DOHH2 (cell line): ENCODE data around the gene DSCAM.

ENCODE experiments used
- H3F3A ChIP-seq: fragments of 200-600 bp; sonication (generic), shearing (Covaris generic); 2 replicates; pipeline ENCODE4 v1.6.0; 2016; ENCODE audit warnings: antibody characterized with exemption, mild to moderate bottlenecking; ENCODE audit not compliant: control insufficient read depth, insufficient read depth
- H3K27ac ChIP-seq: fragments of 200-600 bp; sonication (generic); 2 replicates; pipeline ENCODE4 v1.5.1; 2014; ENCODE audit warnings: low read depth, mild to moderate bottlenecking, low read length, moderate library complexity
- H3K27me3 ChIP-seq: fragments of 200-600 bp; sonication (generic); 2 replicates; pipeline ENCODE4 v1.6.1; 2014; ENCODE audit warnings: mild to moderate bottlenecking, low read length, mixed read lengths; ENCODE audit not compliant: control insufficient read depth
- H3K36me3 ChIP-seq: fragments of 200-600 bp; sonication (generic); 2 replicates; pipeline ENCODE4 v1.6.1; 2014; ENCODE audit warnings: mild to moderate bottlenecking, low read length, moderate library complexity, mixed read lengths; ENCODE audit not compliant: control insufficient read depth
- H3K4me1 ChIP-seq: fragments of 200-600 bp; sonication (generic); 2 replicates; pipeline ENCODE4 v1.6.1; 2014; ENCODE audit warnings: mild to moderate bottlenecking, low read length, mixed read lengths; ENCODE audit not compliant: control insufficient read depth
- H3K4me2 ChIP-seq: fragments of 200-600 bp; sonication (generic); 2 replicates; pipeline ENCODE4 v1.6.0; 2014; ENCODE audit warnings: mild to moderate bottlenecking, low read length, moderate library complexity
- H3K4me3 ChIP-seq: fragments of 200-600 bp; sonication (generic); 2 replicates; pipeline ENCODE4 v1.5.1; 2014; ENCODE audit warnings: mild to moderate bottlenecking, low read length, mixed read lengths
- H3K79me2 ChIP-seq: fragments of 200-600 bp; sonication (generic); 2 replicates; pipeline ENCODE4 v1.6.1; 2014; ENCODE audit warnings: mild to moderate bottlenecking, low read length, mixed read lengths; ENCODE audit not compliant: control insufficient read depth
- H3K9me2 ChIP-seq: fragments of 200-600 bp; sonication (generic); replicated peaks from 2 replicates; pipeline ENCODE4 v1.6.1; 2014; ENCODE audit warnings: mild to moderate bottlenecking, low read length, mixed read lengths; ENCODE audit not compliant: control insufficient read depth
- H3K9me3 ChIP-seq: fragments of 200-600 bp; sonication (generic); 2 replicates; pipeline ENCODE4 v1.6.1; 2014; ENCODE audit warnings: antibody characterized with exemption, low read length, mixed read lengths; ENCODE audit not compliant: control insufficient read depth, insufficient read depth
- H4K20me1 ChIP-seq: fragments of 200-600 bp; sonication (generic); 2 replicates; pipeline ENCODE4 v1.6.0; 2014; ENCODE audit warnings: low read depth, mild to moderate bottlenecking, antibody characterized with exemption, low read length, moderate library complexity; ENCODE audit not compliant: control insufficient read depth, insufficient read depth
- EZH2phosphoT487 ChIP-seq: fragments of 200-600 bp; sonication (generic); IDR thresholded peaks from 2 replicates; pipeline ENCODE4 v1.6.1; 2017; ENCODE audit warnings: borderline replicate concordance, mild to moderate bottlenecking, antibody characterized with exemption, low read length, moderate library complexity, mixed read lengths
- TF ChIP-seq, protein P1 (sequence below): fragments of 200-600 bp; sonication (generic); IDR thresholded peaks from one replicate; pipeline ENCODE4 v1.5.1; 2014; ENCODE audit warnings: antibody characterized with exemption, mild to moderate bottlenecking, low read depth, low read length; ENCODE audit not compliant: poor library complexity, severe bottlenecking

The DSCAM gene

DNA sequence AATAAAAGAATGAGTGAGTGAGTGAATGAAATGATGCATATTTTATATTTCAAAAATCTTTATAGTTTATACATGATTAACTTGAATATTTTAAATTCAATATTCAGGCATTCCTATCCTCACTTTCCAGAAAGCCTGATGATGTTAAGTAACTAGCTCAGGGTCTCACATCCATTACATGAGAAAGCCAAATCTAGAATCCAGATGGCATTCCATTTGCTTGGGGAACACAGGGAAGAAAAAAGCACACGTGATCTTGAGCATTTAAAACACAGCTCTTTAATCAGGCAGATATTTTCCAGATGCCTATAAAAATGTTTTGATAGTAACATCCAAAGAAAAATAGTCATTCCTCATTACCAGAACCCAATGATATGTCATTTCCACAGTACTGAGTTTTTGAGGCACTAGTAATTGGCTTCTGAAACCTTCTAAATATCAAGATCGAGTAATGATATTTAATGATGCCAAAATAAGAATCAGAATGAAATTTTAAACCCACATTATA lies 291.9 kb downstream of the DSCAM start:
- Histone ChIP-seq H3K4me3 (no peak overlapping the region), H3K36me3 (no peaks in the 10 kb centered on the region), H3K27ac (no peak overlapping the region), H3K9me3 (peaks cover 6% of the 10 kb centered on the region; the same call in 1 of the 2 replicates), H3K4me2 (no peak overlapping the region), H4K20me1 (no peaks in the 10 kb centered on the region), H3K79me2 (no peaks in the 10 kb centered on the region), H3K4me1 (no peaks in the 10 kb centered on the region), H3K9me2 (no peaks in the 10 kb centered on the region), H3F3A (no peaks in the 10 kb centered on the region), H3K27me3 (no peaks in the 10 kb centered on the region)
- TF ChIP-seq, protein P1, sequence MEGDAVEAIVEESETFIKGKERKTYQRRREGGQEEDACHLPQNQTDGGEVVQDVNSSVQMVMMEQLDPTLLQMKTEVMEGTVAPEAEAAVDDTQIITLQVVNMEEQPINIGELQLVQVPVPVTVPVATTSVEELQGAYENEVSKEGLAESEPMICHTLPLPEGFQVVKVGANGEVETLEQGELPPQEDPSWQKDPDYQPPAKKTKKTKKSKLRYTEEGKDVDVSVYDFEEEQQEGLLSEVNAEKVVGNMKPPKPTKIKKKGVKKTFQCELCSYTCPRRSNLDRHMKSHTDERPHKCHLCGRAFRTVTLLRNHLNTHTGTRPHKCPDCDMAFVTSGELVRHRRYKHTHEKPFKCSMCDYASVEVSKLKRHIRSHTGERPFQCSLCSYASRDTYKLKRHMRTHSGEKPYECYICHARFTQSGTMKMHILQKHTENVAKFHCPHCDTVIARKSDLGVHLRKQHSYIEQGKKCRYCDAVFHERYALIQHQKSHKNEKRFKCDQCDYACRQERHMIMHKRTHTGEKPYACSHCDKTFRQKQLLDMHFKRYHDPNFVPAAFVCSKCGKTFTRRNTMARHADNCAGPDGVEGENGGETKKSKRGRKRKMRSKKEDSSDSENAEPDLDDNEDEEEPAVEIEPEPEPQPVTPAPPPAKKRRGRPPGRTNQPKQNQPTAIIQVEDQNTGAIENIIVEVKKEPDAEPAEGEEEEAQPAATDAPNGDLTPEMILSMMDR, result no peak
- TF ChIP-seq EZH2phosphoT487, result no peak

DNA sequence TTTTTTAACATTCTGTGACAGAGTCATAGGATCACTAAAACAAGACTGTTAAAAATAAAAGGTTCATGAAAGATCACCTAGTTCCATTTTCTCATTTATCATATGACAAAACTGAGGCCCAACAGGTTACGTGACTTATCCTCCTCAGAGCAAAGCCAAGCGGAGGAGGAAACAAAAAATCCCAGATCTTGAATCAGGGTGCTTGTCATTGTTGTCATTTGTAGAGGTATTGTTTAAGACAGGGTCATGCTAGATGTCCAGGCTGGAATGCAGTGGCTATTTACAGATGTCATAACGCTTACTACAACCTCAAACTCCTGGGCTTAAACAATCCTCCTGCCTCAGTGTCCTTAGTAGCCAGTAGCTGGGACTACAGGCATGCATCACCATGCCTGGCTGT lies 293.2 kb downstream of the DSCAM start:
- H3K4me1 ChIP-seq, result no peaks in the 10 kb centered on the region
- H3F3A ChIP-seq, result no peaks in the 10 kb centered on the region
- no peaks in the 10 kb centered on the region for H3K27me3 ChIP-seq
- H3K9me2 ChIP-seq, result no peaks in the 10 kb centered on the region
- no peaks in the 10 kb centered on the region for H3K79me2 ChIP-seq
- H3K36me3 ChIP-seq, result no peaks in the 10 kb centered on the region
- H4K20me1 ChIP-seq, result no peaks in the 10 kb centered on the region
- no peak overlapping the region for H3K4me2 ChIP-seq
- TF ChIP-seq, protein P1, result no peak
- no peak for TF ChIP-seq EZH2phosphoT487
- H3K9me3 ChIP-seq, result peaks cover 6% of the 10 kb centered on the region; the same call in 1 of the 2 replicates
- H3K27ac ChIP-seq, result no peak overlapping the region
- H3K4me3 ChIP-seq, result no peak overlapping the region

DNA sequence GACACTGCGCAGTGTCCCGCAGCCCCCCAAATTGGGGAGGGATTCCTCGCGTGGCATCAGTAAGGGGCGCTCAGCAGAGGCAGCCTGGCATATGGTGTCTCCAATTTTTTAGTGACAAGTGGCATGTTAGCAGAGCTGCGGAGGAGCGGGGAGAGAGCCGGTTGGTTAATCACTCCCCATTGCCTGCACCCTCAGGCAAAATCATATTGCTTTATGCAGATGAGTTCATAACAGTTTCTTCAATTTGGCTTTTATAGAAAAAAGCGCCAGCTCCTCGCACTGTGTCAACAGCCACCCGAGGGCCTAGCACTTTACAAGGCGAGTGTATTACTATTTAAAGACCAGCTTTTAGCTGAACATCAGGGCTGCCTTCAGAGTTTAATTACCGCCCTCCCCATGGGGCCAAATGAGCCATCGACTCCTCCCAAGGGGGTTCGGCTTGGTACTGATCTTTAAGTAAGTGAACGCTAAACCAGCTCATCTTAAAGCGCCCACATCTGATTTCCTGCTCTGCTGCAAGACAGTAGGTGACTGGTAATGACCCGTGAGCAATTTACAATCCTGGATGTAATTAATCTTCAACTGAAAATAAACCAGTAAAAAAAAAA lies 298.9 kb downstream of the DSCAM start:
- Histone ChIP-seq H3K9me3 (peaks cover 13% of the 10 kb centered on the region; the same call in 1 of the 2 replicates), H3K27ac (no peak overlapping the region), H3K4me2 (no peak overlapping the region), H3F3A (no peaks in the 10 kb centered on the region), H3K79me2 (no peaks in the 10 kb centered on the region), H3K27me3 (no peaks in the 10 kb centered on the region), H3K4me3 (no peak overlapping the region), H3K9me2 (no peaks in the 10 kb centered on the region), H3K36me3 (no peaks in the 10 kb centered on the region), H3K4me1 (no peaks in the 10 kb centered on the region), H4K20me1 (no peaks in the 10 kb centered on the region)
- no peak for TF ChIP-seq EZH2phosphoT487
- TF ChIP-seq, protein P1, result no peak
